Measurements from ENCODE around the gene CCR6.

CCR6 gene

GRCh38 chr6:167134448-167135328, 11.8 kb downstream of the CCR6 start:
- no peak overlapping the region for H3K4me3 ChIP-seq (replicated peaks; ENCODE audit: low read depth, low read length)
- no peak for TF ChIP-seq CTCF (IDR thresholded peaks at IDR 0.05; ENCODE audit: low read length, missing control alignments)
- no peak for DNase-seq (ENCODE audit: low read depth)

- DNase-seq (ENCODE audit: low read depth) = no peak
- TF ChIP-seq CTCF (IDR thresholded peaks at IDR 0.05; ENCODE audit: low read length, missing control alignments) = no peak
- no peak overlapping the region for H3K4me3 ChIP-seq (replicated peaks; ENCODE audit: low read depth, low read length)
Measured at GRCh38 chr6:167136376-167136775, 13.5 kb downstream of the CCR6 start.

GRCh38 chr6:167137081-167137480, 14.2 kb downstream of the CCR6 start:
- no peak for TF ChIP-seq CTCF (IDR thresholded peaks at IDR 0.05; ENCODE audit: low read length, missing control alignments)
- H3K4me3 ChIP-seq (replicated peaks; ENCODE audit: low read depth, low read length) = no peak overlapping the region
- DNase-seq (ENCODE audit: low read depth) = no peak

- no peak for TF ChIP-seq CTCF (IDR thresholded peaks at IDR 0.05; ENCODE audit: low read length, missing control alignments)
- H3K4me3 ChIP-seq (replicated peaks; ENCODE audit: low read depth, low read length) = no peak overlapping the region
- no peak for DNase-seq (ENCODE audit: low read depth)
Measured at GRCh38 chr6:167137881-167138280, 15.0 kb downstream of the CCR6 start.

- no peak for DNase-seq (ENCODE audit: low read depth)
- no peak overlapping the region for H3K4me3 ChIP-seq (replicated peaks; ENCODE audit: low read depth, low read length)
- no peak for TF ChIP-seq CTCF (IDR thresholded peaks at IDR 0.05; ENCODE audit: low read length, missing control alignments)
Measured at GRCh38 chr6:167139761-167140160, 16.9 kb downstream of the CCR6 start.

GRCh38 chr6:167140589-167141474, 17.9 kb downstream of the CCR6 start:
- DNase-seq (ENCODE audit: low read depth) = no peak
- no peak overlapping the region for H3K4me3 ChIP-seq (replicated peaks; ENCODE audit: low read depth, low read length)
- no peak for TF ChIP-seq CTCF (IDR thresholded peaks at IDR 0.05; ENCODE audit: low read length, missing control alignments)

Measured in fibroblast of pulmonary artery (primary cell).